H1 (cell line): ENCODE measurements around the gene DYNC2I2. TPM values are rescaled to one million over a fixed set of nuclear protein-coding genes. Genes with fewer than 3 reads are reported as not detected.
A peak's percentile ranks its signal among the peaks of the same experiment; 100 is the strongest.

Experiments used
- ASH2L ChIP-seq: fragments of 200-600, 300-600 bp; sonication (generic); IDR thresholded peaks from one replicate; pipeline ENCODE4 v1.7.1; 2017; ENCODE audit warnings: low read length
- CBX8 ChIP-seq: fragments of 300-800, 300-1000 bp; sonication (generic); IDR thresholded peaks from 2 replicates; pipeline ENCODE4 v1.7.1; 2016; ENCODE audit warnings: low read depth, low read length, borderline replicate concordance
- CEBPB ChIP-seq: IDR thresholded peaks from 2 replicates; pipeline ENCODE4 v1.6.1; 2012; ENCODE audit warnings: low read depth, low read length
- CTBP2 ChIP-seq: IDR thresholded peaks from 2 replicates; pipeline ENCODE4 v1.7.0; 2011; ENCODE audit warnings: borderline replicate concordance, mild to moderate bottlenecking, moderate library complexity, mixed read lengths, low read length; ENCODE audit not compliant: insufficient read depth, insufficient read length
- HDAC6 ChIP-seq: IDR thresholded peaks from one replicate; pipeline ENCODE4 v1.7.1; 2012; ENCODE audit warnings: low read depth, mild to moderate bottlenecking, inconsistent platforms, low read length, moderate library complexity
- JUND ChIP-seq: IDR thresholded peaks from 2 replicates; pipeline ENCODE4 v1.6.1; 2011; ENCODE audit warnings: mild to moderate bottlenecking, improper control_type of control experiment, low read length
- KDM1A ChIP-seq: fragments of 200-600, 300-600 bp; sonication (generic); IDR thresholded peaks from 2 replicates; pipeline ENCODE4 v1.7.1; 2016; ENCODE audit warnings: mild to moderate bottlenecking, low read length, borderline replicate concordance
- KDM5A ChIP-seq: fragments of 200-600 bp; IDR thresholded peaks from 2 replicates; pipeline ENCODE4 v1.7.1; 2012; ENCODE audit warnings: mild to moderate bottlenecking, low read length, inconsistent platforms, mixed read lengths
- MAFK ChIP-seq: IDR thresholded peaks from 2 replicates; pipeline ENCODE4 v1.6.1; 2012; ENCODE audit warnings: low read depth, mild to moderate bottlenecking, improper control_type of control experiment, low read length
- NRF1 ChIP-seq: IDR thresholded peaks from 2 replicates; pipeline ENCODE4 v1.6.1; 2011; ENCODE audit warnings: mild to moderate bottlenecking, low read depth, low read length, improper control_type of control experiment
- POLR2A ChIP-seq, 2 experiments: IDR thresholded peaks; 1 replicate in 1 of 2; 2 replicates in 1 of 2; pipeline ENCODE4 v1.6.1; 2011; ENCODE audit warnings: low read depth in 2 of 2, low read length in 2 of 2, mild to moderate bottlenecking in 2 of 2; ENCODE audit errors: control extremely low read depth in 1 of 2
- POLR2AphosphoS5 ChIP-seq: IDR thresholded peaks from 2 replicates; pipeline ENCODE4 v1.6.1; 2011; ENCODE audit warnings: low read depth, low read length
- RAD21 ChIP-seq, 2 experiments: IDR thresholded peaks in 1 of 2; conservative IDR thresholded peaks in 1 of 2; 2 replicates each; pipeline ENCODE4 v1.6.1; 2011; ENCODE audit warnings: low read depth in 2 of 2, low read length in 2 of 2, improper control_type of control experiment in 1 of 2, inconsistent platforms in 1 of 2, mild to moderate bottlenecking in 1 of 2, moderate library complexity in 1 of 2
- RBBP5 ChIP-seq: IDR thresholded peaks from 2 replicates; pipeline ENCODE4 v1.7.1; 2012; ENCODE audit warnings: low read depth, mild to moderate bottlenecking, inconsistent platforms, low read length, moderate library complexity, borderline replicate concordance
- SIX5 ChIP-seq: IDR thresholded peaks from 2 replicates; pipeline ENCODE4 v1.6.1; 2011; ENCODE audit warnings: mild to moderate bottlenecking, low read depth, low read length
- SP1 ChIP-seq: IDR thresholded peaks from 2 replicates; pipeline ENCODE4 v1.6.1; 2011; ENCODE audit warnings: low read depth, low read length
- SUZ12 ChIP-seq: fragments of 200-600 bp; sonication (generic); IDR thresholded peaks from 2 replicates; pipeline ENCODE4 v1.6.1; 2012; ENCODE audit warnings: mild to moderate bottlenecking, inconsistent platforms, low read length, moderate library complexity, mixed read lengths
- YY1 ChIP-seq: IDR thresholded peaks from 2 replicates; pipeline ENCODE4 v1.6.1; 2011; ENCODE audit warnings: low read depth, mild to moderate bottlenecking, low read length
- ZNF274 ChIP-seq: IDR thresholded peaks from 2 replicates; pipeline ENCODE4 v1.7.0; 2012; ENCODE audit warnings: low read length, borderline replicate concordance; ENCODE audit errors: extremely low read depth
- polyA plus RNA-seq, 7 experiments: library from polyadenylated mRNA; depleted of rRNA in 3 of 7; stranded (reverse) in 5 of 7; unstranded in 2 of 7; fragments of >200 nt in 5 of 7; fragments of 200-250 nt in 2 of 7; gene quantifications; 1 replicate in 5 of 7; 2 replicates in 1 of 7; 4 replicates in 1 of 7; pipeline versions ENCODE4 v1.2.1 to v1.2.3, GENCODE V29; 2011 to 2013; ENCODE audit warnings: missing spikeins in 2 of 7, mixed read lengths in 2 of 7
- total RNA-seq: library from RNA; stranded (reverse); fragmentation: NEBNext Ultra II Directional; extraction: Animal tissue kit (Norgen Biotek cat#: 25700); gene quantifications from 2 replicates; pipeline ENCODE4 v1.2.1, GENCODE V29; 2021
- TF ChIP-seq, protein P1 (sequence below): IDR thresholded peaks from 2 replicates; pipeline ENCODE4 v1.6.1; 2012; ENCODE audit warnings: inconsistent platforms
- TF ChIP-seq, protein P2 (sequence below): IDR thresholded peaks from 2 replicates; pipeline ENCODE4 v1.6.1; 2012; ENCODE audit warnings: low read length, inconsistent platforms
- TF ChIP-seq, protein P3 (sequence below): IDR thresholded peaks from 2 replicates; pipeline ENCODE4 v1.6.1; 2011; ENCODE audit warnings: low read depth, mild to moderate bottlenecking, low read length; ENCODE audit not compliant: insufficient read depth

Gene DYNC2I2
- total and polyA plus RNA-seq, 2 of the 8 experiments (the other 6 are each of a cell fraction or from before 2014, with no cell fraction given) = 58.0 to 78.5 TPM

DNA sequence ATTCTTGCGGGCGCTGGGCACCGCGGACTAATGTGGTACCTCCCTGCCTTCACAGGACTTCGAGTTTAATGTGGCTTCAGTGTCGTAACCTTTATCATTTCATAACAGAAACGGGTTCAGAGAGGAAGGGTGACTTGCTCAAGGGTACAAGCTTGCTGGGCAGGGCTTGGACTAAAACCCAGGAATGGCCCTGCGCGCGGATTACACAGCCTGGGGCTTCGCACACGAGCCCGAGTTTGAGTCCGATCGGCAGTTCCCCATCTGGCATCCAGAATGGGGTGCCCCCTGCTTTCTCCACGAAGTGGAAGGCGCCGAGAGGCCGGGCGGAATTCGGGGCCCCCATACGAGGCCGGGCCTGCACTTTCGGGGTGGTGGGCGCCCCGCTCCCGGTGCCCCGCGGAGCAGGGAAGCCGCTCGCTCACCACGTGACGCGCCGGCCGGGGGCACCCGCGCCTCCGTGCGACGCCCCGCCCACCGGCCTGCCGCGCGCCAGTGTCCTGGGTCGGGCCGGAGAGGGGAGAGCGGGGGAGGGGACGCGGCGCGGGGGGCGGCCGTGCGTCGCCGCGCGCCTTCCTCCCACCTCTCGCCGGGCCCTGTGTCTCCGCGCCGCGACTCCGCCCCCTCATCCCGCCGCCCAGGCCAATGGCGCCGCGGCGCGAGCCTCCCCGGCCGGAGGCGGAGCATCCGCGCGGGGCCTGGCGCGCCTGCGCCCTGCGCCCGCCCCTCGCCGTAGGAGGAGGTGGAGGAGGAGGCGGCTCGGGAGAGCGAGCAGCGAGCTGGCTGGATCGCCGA is 32.0 kb upstream of the DYNC2I2 start, which contains the start of gene SET (continued):
- TF ChIP-seq SIX5 (no peak), HDAC6 (no peak), RAD21 (IDR thresholded peaks at IDR 0.05 in 1 of 2, conservative IDR thresholded peaks at IDR 0.05 in 1 of 2; ENCODE audit: low read depth in 2 of 2, low read length in 2 of 2) (no peak), CEBPB (no peak), POLR2A (IDR thresholded peaks at IDR 0.05; ENCODE audit: control extremely low read depth in 1 of 2, low read depth in 2 of 2, low read length in 2 of 2) (peak; percentile 84 to 91), YY1 (no peak; the same call in 1 of the 2 replicates), RBBP5 (0 out of 2 replicates have a peak, but pooled peaks have one; percentile 60), SUZ12 (no peak), CBX8 (no peak), JUND (peak; percentile 2; the same call in 1 of the 2 replicates), KDM5A (no peak), NRF1 (peak; percentile 41), KDM1A (no peak), ASH2L (peak; percentile 73), POLR2AphosphoS5 (peak; percentile 88), MAFK (no peak), CTBP2 (no peak), SP1 (no peak), ZNF274 (no peak)
- TF ChIP-seq, protein P1, sequence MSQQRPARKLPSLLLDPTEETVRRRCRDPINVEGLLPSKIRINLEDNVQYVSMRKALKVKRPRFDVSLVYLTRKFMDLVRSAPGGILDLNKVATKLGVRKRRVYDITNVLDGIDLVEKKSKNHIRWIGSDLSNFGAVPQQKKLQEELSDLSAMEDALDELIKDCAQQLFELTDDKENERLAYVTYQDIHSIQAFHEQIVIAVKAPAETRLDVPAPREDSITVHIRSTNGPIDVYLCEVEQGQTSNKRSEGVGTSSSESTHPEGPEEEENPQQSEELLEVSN = peak; percentile 49; the same call in 1 of the 2 replicates
- TF ChIP-seq, protein P2, sequence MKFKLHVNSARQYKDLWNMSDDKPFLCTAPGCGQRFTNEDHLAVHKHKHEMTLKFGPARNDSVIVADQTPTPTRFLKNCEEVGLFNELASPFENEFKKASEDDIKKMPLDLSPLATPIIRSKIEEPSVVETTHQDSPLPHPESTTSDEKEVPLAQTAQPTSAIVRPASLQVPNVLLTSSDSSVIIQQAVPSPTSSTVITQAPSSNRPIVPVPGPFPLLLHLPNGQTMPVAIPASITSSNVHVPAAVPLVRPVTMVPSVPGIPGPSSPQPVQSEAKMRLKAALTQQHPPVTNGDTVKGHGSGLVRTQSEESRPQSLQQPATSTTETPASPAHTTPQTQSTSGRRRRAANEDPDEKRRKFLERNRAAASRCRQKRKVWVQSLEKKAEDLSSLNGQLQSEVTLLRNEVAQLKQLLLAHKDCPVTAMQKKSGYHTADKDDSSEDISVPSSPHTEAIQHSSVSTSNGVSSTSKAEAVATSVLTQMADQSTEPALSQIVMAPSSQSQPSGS = no peak
- TF ChIP-seq, protein P3, sequence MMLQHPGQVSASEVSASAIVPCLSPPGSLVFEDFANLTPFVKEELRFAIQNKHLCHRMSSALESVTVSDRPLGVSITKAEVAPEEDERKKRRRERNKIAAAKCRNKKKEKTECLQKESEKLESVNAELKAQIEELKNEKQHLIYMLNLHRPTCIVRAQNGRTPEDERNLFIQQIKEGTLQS = no peak
